Esophagus squamous epithelium (tissue), 5 donors: ENCODE measurements around the gene SLC4A1. TPM values are rescaled to one million over a fixed set of nuclear protein-coding genes. Genes with fewer than 3 reads are reported as not detected.

Experiments used
- DNase-seq: peaks from one replicate; lab custom pipeline; 2025; lab: John Stamatoyannopoulos, UW
- H3K27ac ChIP-seq, 4 donors: fragments of 200-600 bp; sonication (generic); one replicate each; pipeline ENCODE4 v1.5.1; 2016 to 2019; ENCODE audit warnings: mild to moderate bottlenecking in 1 of 4
- H3K27me3 ChIP-seq, 4 donors: fragments of 200-600 bp; sonication (generic); 1 replicate in 3 of 4; 2 replicates in 1 of 4; pipeline versions ENCODE4 v1.5.1 to v1.6.0; 2017 to 2021; ENCODE audit warnings: antibody characterized with exemption in 1 of 4
- H3K36me3 ChIP-seq, 3 donors: fragments of 200-600 bp; sonication (generic); one replicate each; pipeline ENCODE4 v1.5.1; 2016 to 2019
- H3K4me1 ChIP-seq, 3 donors: fragments of 200-600 bp; sonication (generic); one replicate each; pipeline ENCODE4 v1.5.1; 2017 to 2019
- H3K4me3 ChIP-seq, 4 donors: fragments of 200-600 bp; sonication (generic); 1 replicate in 3 of 4; 2 replicates in 1 of 4; pipeline ENCODE4 v1.5.1; 2016 to 2019; ENCODE audit warnings: mild to moderate bottlenecking in 2 of 4, moderate library complexity in 1 of 4
- H3K9me3 ChIP-seq, 3 donors: fragments of 200-600 bp; sonication (generic); one replicate each; pipeline ENCODE4 v1.5.1; 2016 to 2019
- CTCF ChIP-seq, 6 experiments: fragments of 450-650 bp in 4 of 6; fragments of 200-600 bp in 2 of 6; sonication (generic) in 2 of 6; IDR thresholded peaks; one replicate each; pipeline ENCODE4 v1.5.1; 2016 to 2019; ENCODE audit warnings: antibody characterized with exemption in 6 of 6, mild to moderate bottlenecking in 4 of 6, moderate library complexity in 4 of 6
- POLR2A ChIP-seq, 4 donors: fragments of 450-650 bp; IDR thresholded peaks; one replicate each; pipeline ENCODE4 v1.6.1; 2017; ENCODE audit warnings: antibody characterized with exemption in 4 of 4, mild to moderate bottlenecking in 4 of 4, moderate library complexity in 3 of 4
- WGBS, 2 donors: methylation state at CpG; one replicate each; pipeline ENCODE4 v1.1.5; 2018; 5-methylcytosine and 5-hydroxymethylcytosine counted together
- intact Hi-C: fragments of 100-400 bp; cut with DNase I; formaldehyde crosslinking; loops from one replicate; pipeline ENCODE4 v1.15.0; 2022
- total RNA-seq, 4 donors: library from RNA; depleted of rRNA; stranded (reverse); fragments of >200 nt; gene quantifications; one replicate each; pipeline ENCODE4 v1.1.0, GENCODE V29; 2016
- donor health status: DM: yes; HTN: yes; CAD: no.

The SLC4A1 gene
- total RNA-seq, 4 donors from 2014 or later: not detected

GRCh38 chr17:44272321-44272951 lies 4.5 kb upstream of the SLC4A1 start:
- TF ChIP-seq CTCF (IDR thresholded peaks at IDR 0.05) (no peak), POLR2A (IDR thresholded peaks at IDR 0.05) (no peak)
- Histone ChIP-seq H3K36me3 (no peaks in the 10 kb centered on the region), H3K27me3 (no peaks in the 10 kb centered on the region), H3K4me1 (no peaks in the 10 kb centered on the region), H3K27ac (no peak overlapping the region), H3K4me3 (no peak overlapping the region), H3K9me3 (no peaks in the 10 kb centered on the region)
- WGBS, 2 donors: 41 to 55% methylated on average over 11 to 12 of the region's 13 CpGs
- no peak for DNase-seq
- intact Hi-C loops: no loop called here

- WGBS, 2 donors: 59 to 67% methylated on average over 6 to 7 of the region's 7 CpGs
- no peak for DNase-seq
- intact Hi-C loops: no loop called here
- no peaks in the 10 kb centered on the region for H3K9me3 ChIP-seq
- no peaks in the 10 kb centered on the region for H3K36me3 ChIP-seq
- TF ChIP-seq POLR2A (IDR thresholded peaks at IDR 0.05): no peak
- H3K27me3 ChIP-seq: no peaks in the 10 kb centered on the region
- H3K4me3 ChIP-seq: no peak overlapping the region
- no peak overlapping the region for H3K27ac ChIP-seq
- H3K4me1 ChIP-seq: no peaks in the 10 kb centered on the region
These were observed 1.8 kb upstream of the SLC4A1 start for GRCh38 chr17:44269535-44270240.

GRCh38 chr17:44268709-44269534 lies 987 bp upstream of the SLC4A1 start:
- no peaks in the 10 kb centered on the region for H3K36me3 ChIP-seq
- no peaks in the 10 kb centered on the region for H3K9me3 ChIP-seq
- intact Hi-C loops: no loop called here
- WGBS, 2 donors: 61 to 74% methylated on average over 8 of the region's 11 CpGs
- no peak for DNase-seq
- no peaks in the 10 kb centered on the region for H3K27me3 ChIP-seq
- no peak overlapping the region for H3K27ac ChIP-seq
- TF ChIP-seq CTCF (IDR thresholded peaks at IDR 0.05) (no peak), POLR2A (IDR thresholded peaks at IDR 0.05) (no peak)
- H3K4me3 ChIP-seq: no peak overlapping the region
- no peaks in the 10 kb centered on the region for H3K4me1 ChIP-seq

GRCh38 chr17:44267165-44267455 lies 825 bp downstream of the SLC4A1 start:
- Histone ChIP-seq H3K36me3 (no peaks in the 10 kb centered on the region), H3K9me3 (no peaks in the 10 kb centered on the region), H3K27me3 (peaks cover 0 to 8% (median 0%) of the 10 kb centered on the region in 4 donors), H3K27ac (no peak overlapping the region), H3K4me1 (no peaks in the 10 kb centered on the region), H3K4me3 (no peak overlapping the region)
- intact Hi-C loops: no loop called here
- no peak for TF ChIP-seq CTCF (IDR thresholded peaks at IDR 0.05)
- no peak for DNase-seq
- WGBS, 2 donors: 94 to 98% methylated on average over 5 of the region's 5 CpGs

- Histone ChIP-seq H3K9me3 (no peaks in the 10 kb centered on the region), H3K4me3 (no peak overlapping the region), H3K27ac (no peak overlapping the region), H3K36me3 (no peaks in the 10 kb centered on the region), H3K27me3 (peaks cover 0 to 8% (median 0%) of the 10 kb centered on the region in 4 donors), H3K4me1 (no peaks in the 10 kb centered on the region)
- no peak for DNase-seq
- WGBS, 2 donors: 64 to 65% methylated on average over 6 of the region's 9 CpGs
- TF ChIP-seq POLR2A (IDR thresholded peaks at IDR 0.05) (no peak), CTCF (IDR thresholded peaks at IDR 0.05) (no peak)
- intact Hi-C loops: no loop called here
These were observed 1.4 kb downstream of the SLC4A1 start for GRCh38 chr17:44266402-44267164.
